Astrocyte (in vitro differentiated cells and primary cell): ENCODE data around the gene ATRNL1. TPM values are rescaled to one million over a fixed set of nuclear protein-coding genes. Genes with fewer than 3 reads are reported as not detected.
A peak's percentile ranks its signal among the peaks of the same experiment; 100 is the strongest.

ENCODE experiments used
- DNase-seq: peaks from one replicate; pipeline ENCODE4 v3.0.0-alpha.2; 2010; ENCODE audit warnings: low read depth
- FAIRE-seq: peaks from 2 replicates; lab custom pipeline; 2011; peaks lifted over from hg19 to GRCh38; lab: Jason Lieb, UNC
- H2AFZ ChIP-seq: 2 replicates; pipeline ENCODE4 v1.6.0; 2012; ENCODE audit warnings: low read depth, low read length, inconsistent platforms
- H3K27ac ChIP-seq: 2 replicates; pipeline ENCODE4 v1.5.1; 2011; ENCODE audit warnings: low read depth, low read length, inconsistent platforms
- H3K27me3 ChIP-seq: 2 replicates; pipeline ENCODE4 v1.6.0; 2011; ENCODE audit warnings: low read length, inconsistent platforms; ENCODE audit not compliant: insufficient read depth
- H3K36me3 ChIP-seq: 2 replicates; pipeline ENCODE4 v1.5.1; 2011; ENCODE audit warnings: low read length, inconsistent platforms; ENCODE audit not compliant: insufficient read depth
- H3K4me1 ChIP-seq: 2 replicates; pipeline ENCODE4 v1.5.1; 2011; ENCODE audit warnings: low read length, inconsistent platforms; ENCODE audit not compliant: insufficient read depth
- H3K4me2 ChIP-seq: 2 replicates; pipeline ENCODE4 v1.6.0; 2012; ENCODE audit warnings: low read length, inconsistent platforms
- H3K4me3 ChIP-seq: 2 replicates; pipeline ENCODE4 v1.5.1; 2011; ENCODE audit warnings: low read depth, mild to moderate bottlenecking, low read length, inconsistent platforms; ENCODE audit not compliant: insufficient read depth
- H3K79me2 ChIP-seq: 2 replicates; pipeline ENCODE4 v1.6.0; 2012; ENCODE audit warnings: mild to moderate bottlenecking, low read length, inconsistent platforms; ENCODE audit not compliant: insufficient read depth
- H3K9ac ChIP-seq: 2 replicates; pipeline ENCODE4 v1.6.0; 2012; ENCODE audit warnings: mild to moderate bottlenecking, low read length, inconsistent platforms
- H3K9me3 ChIP-seq: 2 replicates; pipeline ENCODE4 v1.5.1; 2012; ENCODE audit warnings: low read depth, mild to moderate bottlenecking, low read length, inconsistent platforms; ENCODE audit not compliant: insufficient read depth
- H4K20me1 ChIP-seq: 2 replicates; pipeline ENCODE4 v1.6.0; 2012; ENCODE audit warnings: low read length, inconsistent platforms; ENCODE audit not compliant: insufficient read depth
- H3K27ac Mint-ChIP-seq: one replicate; pipeline ENCODE4 v1.8.0; 2021; ENCODE audit warnings: mild to moderate bottlenecking, mixed read lengths; ENCODE audit not compliant: unreplicated experiment
- H3K27me3 Mint-ChIP-seq: one replicate; pipeline ENCODE4 v1.8.0; 2021; ENCODE audit warnings: low read depth, mixed read lengths; ENCODE audit not compliant: unreplicated experiment
- H3K36me3 Mint-ChIP-seq: one replicate; pipeline ENCODE4 v1.8.0; 2021; ENCODE audit warnings: low read depth, mixed read lengths; ENCODE audit not compliant: unreplicated experiment
- H3K4me1 Mint-ChIP-seq: one replicate; pipeline ENCODE4 v1.8.0; 2021; ENCODE audit warnings: low read depth, mixed read lengths; ENCODE audit not compliant: unreplicated experiment
- H3K4me3 Mint-ChIP-seq: one replicate; pipeline ENCODE4 v1.8.0; 2021; ENCODE audit warnings: mild to moderate bottlenecking, moderate library complexity, mixed read lengths; ENCODE audit not compliant: unreplicated experiment
- H3K9me3 Mint-ChIP-seq: one replicate; pipeline ENCODE4 v1.8.0; 2021; ENCODE audit warnings: mild to moderate bottlenecking, mixed read lengths; ENCODE audit not compliant: unreplicated experiment
- CTCF ChIP-seq: IDR thresholded peaks from 2 replicates; pipeline ENCODE4 v1.5.1; 2011; ENCODE audit warnings: low read depth, mild to moderate bottlenecking, inconsistent platforms, low read length, moderate library complexity; ENCODE audit not compliant: insufficient read depth
- EZH2 ChIP-seq: IDR thresholded peaks from 2 replicates; pipeline ENCODE4 v1.6.1; 2012; ENCODE audit warnings: mild to moderate bottlenecking, low read length, inconsistent platforms; ENCODE audit not compliant: insufficient read depth
- total RNA-seq: library from RNA; stranded (reverse); gene quantifications from 2 replicates; pipeline ENCODE4 v1.2.1, GENCODE V29; 2021

ATRNL1 gene
- total RNA-seq, 1 donor from 2014 or later = 17.5 TPM

- Mint-ChIP-seq H3K9me3 (no peaks in the 10 kb centered on the region), H3K36me3 (no peaks in the 10 kb centered on the region), H3K4me1 (no peaks in the 10 kb centered on the region), H3K4me3 (no peak overlapping the region), H3K27ac (no peak overlapping the region), H3K27me3 (no peaks in the 10 kb centered on the region)
- no peak overlapping the region for H3K9ac ChIP-seq
- TF ChIP-seq EZH2 (no peak), CTCF (no peak)
- no peaks in the 10 kb centered on the region for H3K4me1 ChIP-seq
- DNase-seq (no peak), FAIRE-seq (no peak)
- no peaks in the 10 kb centered on the region for H4K20me1 ChIP-seq
- no peaks in the 10 kb centered on the region for H3K27me3 ChIP-seq
- no peaks in the 10 kb centered on the region for H3K9me3 ChIP-seq
- H3K27ac ChIP-seq = no peak overlapping the region
- H3K36me3 ChIP-seq = no peaks in the 10 kb centered on the region
- no peak overlapping the region for H2AFZ ChIP-seq
- no peak overlapping the region for H3K4me2 ChIP-seq
- H3K79me2 ChIP-seq = no peaks in the 10 kb centered on the region
- H3K4me3 ChIP-seq = no peak overlapping the region
Observed at GRCh38 chr10:115558252-115558651, 465.1 kb downstream of the ATRNL1 start.

DNA sequence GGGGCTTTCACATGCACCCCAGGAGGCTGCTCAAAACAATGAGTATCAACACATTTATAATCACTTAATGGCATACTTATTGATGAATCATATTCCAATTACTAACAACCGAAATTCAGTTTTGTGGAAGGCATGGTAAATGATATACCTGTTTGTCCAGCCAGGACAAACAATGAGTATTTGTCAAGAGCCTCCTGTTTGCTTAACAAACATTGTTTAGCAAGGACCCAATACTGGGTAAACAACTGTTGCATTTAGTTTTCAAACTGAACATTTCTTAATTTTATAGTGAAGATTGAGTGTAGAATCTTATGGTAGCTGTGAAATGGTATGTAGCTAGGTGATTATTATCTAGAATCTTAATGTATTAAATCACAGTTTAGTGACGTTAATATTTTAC is 473.7 kb downstream of the ATRNL1 start:
- H4K20me1 ChIP-seq = no peaks in the 10 kb centered on the region
- TF ChIP-seq CTCF (no peak), EZH2 (no peak)
- no peaks in the 10 kb centered on the region for H3K9me3 ChIP-seq
- H3K4me3 ChIP-seq = no peak overlapping the region
- no peak overlapping the region for H3K9ac ChIP-seq
- H3K27ac ChIP-seq = no peak overlapping the region
- H3K27me3 ChIP-seq = no peaks in the 10 kb centered on the region
- no peak for FAIRE-seq
- no peak overlapping the region for H2AFZ ChIP-seq
- H3K4me3 Mint-ChIP-seq = no peak overlapping the region
- no peaks in the 10 kb centered on the region for H3K4me1 ChIP-seq
- no peaks in the 10 kb centered on the region for H3K79me2 ChIP-seq
- H3K27me3 Mint-ChIP-seq = no peaks in the 10 kb centered on the region
- no peak overlapping the region for H3K27ac Mint-ChIP-seq
- no peak overlapping the region for H3K4me2 ChIP-seq
- no peak for DNase-seq
- H3K4me1 Mint-ChIP-seq = no peaks in the 10 kb centered on the region
- no peaks in the 10 kb centered on the region for H3K9me3 Mint-ChIP-seq
- no peaks in the 10 kb centered on the region for H3K36me3 Mint-ChIP-seq
- no peaks in the 10 kb centered on the region for H3K36me3 ChIP-seq

GRCh38 chr10:115572740-115573455 is 479.7 kb downstream of the ATRNL1 start:
- DNase-seq (no peak), FAIRE-seq (no peak)
- H3K27me3 ChIP-seq = no peaks in the 10 kb centered on the region
- no peak overlapping the region for H3K27ac ChIP-seq
- H3K4me3 ChIP-seq = no peak overlapping the region
- no peaks in the 10 kb centered on the region for H4K20me1 ChIP-seq
- TF ChIP-seq EZH2 = no peak
- TF ChIP-seq CTCF = peak; percentile 11
- no peak overlapping the region for H3K9ac ChIP-seq
- Mint-ChIP-seq H3K27ac (no peak overlapping the region), H3K4me3 (no peak overlapping the region), H3K27me3 (peaks cover 3% of the 10 kb centered on the region), H3K4me1 (no peaks in the 10 kb centered on the region), H3K9me3 (no peaks in the 10 kb centered on the region), H3K36me3 (no peaks in the 10 kb centered on the region)
- H3K79me2 ChIP-seq = no peaks in the 10 kb centered on the region
- no peaks in the 10 kb centered on the region for H3K4me1 ChIP-seq
- H3K9me3 ChIP-seq = no peaks in the 10 kb centered on the region
- no peak overlapping the region for H3K4me2 ChIP-seq
- no peak overlapping the region for H2AFZ ChIP-seq
- no peaks in the 10 kb centered on the region for H3K36me3 ChIP-seq
